ENCODE data around the gene RFESD. TPM values are rescaled to one million over a fixed set of nuclear protein-coding genes. Genes with fewer than 3 reads are reported as not detected.

RFESD gene
- total and polyA plus RNA-seq, 2 of the 4 experiments (the other 2 are of a cell fraction), result 1.5 to 2.7 TPM

GRCh38 chr5:95628933-95629332, 17.6 kb upstream of the RFESD start:
- Histone ChIP-seq H2BK15ac (ENCODE audit: low read depth, low read length) (no peak overlapping the region), H4K8ac (ENCODE audit: low read depth in 2 of 2, low read length in 2 of 2) (no peak overlapping the region), H4K91ac (ENCODE audit: insufficient read depth, low read depth, low read length) (no peak overlapping the region), H3K9me3 (ENCODE audit: control insufficient read depth, insufficient read depth, low read length) (no peaks in the 10 kb centered on the region), H3K79me1 (ENCODE audit: low read depth in 1 of 2, low read length in 2 of 2) (no peaks in the 10 kb centered on the region), H3K23ac (ENCODE audit: low read depth, low read length) (no peak overlapping the region), H2BK20ac (ENCODE audit: low read depth, low read length) (no peak overlapping the region), H4K5ac (ENCODE audit: low read depth, low read length) (no peak overlapping the region), H2BK5ac (ENCODE audit: low read depth, low read length, poor library complexity, severe bottlenecking) (no peak overlapping the region), H3K9ac (ENCODE audit: low read depth, low read length) (no peak overlapping the region), H3K4me1 (ENCODE audit: control insufficient read depth, insufficient read depth, low read length) (peaks cover 6% of the 10 kb centered on the region), H3K27ac (ENCODE audit: insufficient read depth, low read length) (no peak overlapping the region), H2AK9ac (replicated peaks; ENCODE audit: low read depth, low read length, poor library complexity) (no peak overlapping the region), H3K18ac (ENCODE audit: low read depth, low read length) (no peak overlapping the region), H2AFZ (replicated peaks; ENCODE audit: low read length, poor library complexity) (peak overlapping the region; percentile 25), H3K4me3 (ENCODE audit: insufficient read depth, low read depth, low read length) (no peak overlapping the region), H4K20me1 (ENCODE audit: insufficient read depth, low read length) (no peaks in the 10 kb centered on the region), H2BK120ac (ENCODE audit: low read depth, low read length) (no peak overlapping the region), H3K27me3 (ENCODE audit: control insufficient read depth, insufficient read depth, low read length) (no peaks in the 10 kb centered on the region), H2AK5ac (ENCODE audit: low read depth, low read length) (no peak overlapping the region), H3K14ac (replicated peaks; ENCODE audit: low read depth, low read length) (no peak overlapping the region), H3K9me1 (ENCODE audit: insufficient read depth, low read length) (peaks cover 3% of the 10 kb centered on the region; the same call in 1 of the 2 replicates), H3K4ac (ENCODE audit: low read depth, low read length) (no peak overlapping the region), H3K4me2 (ENCODE audit: low read depth, low read length) (no peak overlapping the region), H3K36me3 (ENCODE audit: control insufficient read depth, insufficient read depth, low read length) (no peaks in the 10 kb centered on the region), H3K56ac (ENCODE audit: extremely low read depth, insufficient read depth, low read length) (no peak overlapping the region)
- ChIA-PET CTCF (no interaction called here), POLR2A (ENCODE audit: unreplicated experiment) (no interaction called here)
- BruUV-seq (replicated peaks), result no TSS peak
- dilution Hi-C loops (cut with HindIII; ENCODE audit: low sequenced_read_pairs, unreplicated experiment), result no loop called here
- WGBS, 2 experiments (ENCODE audit: extremely low coverage in 2 of 2, insufficient read length in 1 of 2), result no CpG with 5 or more reads among the region's 1 CpG
- in situ Hi-C loops (cut with MboI; ENCODE audit: low sequenced_read_pairs), result loop anchor here (25.0 kb wide), 1 partner anchor 683 kb away; no protein-coding TSS in a partner anchor
- intact Hi-C loops (cut with micrococcal nuclease), result no loop called here
- DNase-seq (no peak), ATAC-seq (ENCODE audit: low read depth) (no peak)
- TF ChIP-seq RAD21 (IDR thresholded peaks at IDR 0.05; ENCODE audit: low read length), result no peak

Measured in IMR-90 (cell line).